ENCODE measurements around the gene C2orf49. TPM values are rescaled to one million over a fixed set of nuclear protein-coding genes. Genes with fewer than 3 reads are reported as not detected.

C2orf49 gene
- total RNA-seq, 1 donor from 2014 or later: 20.1 TPM

GRCh38 chr2:105397953-105398335, 60.6 kb downstream of the C2orf49 start:
- intact Hi-C loops (cut with micrococcal nuclease): loop anchor here (5.0 to 10.0 kb wide), 3 partner anchors 357 to 1973 kb away; partner anchors contain the start of gene UXS1

GRCh38 chr2:105398336-105399206, 61.2 kb downstream of the C2orf49 start, which contains the start of gene FHL2:
TSS of gene FHL2 (minus strand) at chr2:105399051. CDS start at chr2:105386516, 12,535 bp downstream.
- intact Hi-C loops (cut with micrococcal nuclease): loop anchor here (1.0 to 10.0 kb wide), 7 partner anchors 24 to 1974 kb away; partner anchors contain the start of genes C2orf49 and UXS1

Other genes starting within 250 kb of the C2orf49 start
- gene GPR45, start 95.8 kb upstream of the C2orf49 start, total RNA-seq: not detected in 2 replicates
- gene TGFBRAP1, start 7.8 kb upstream of the C2orf49 start, total RNA-seq: 21.4 and 22.8 TPM in 2 replicates
- gene FHL2, start 61.5 kb downstream of the C2orf49 start, total RNA-seq: 4.8 and 5.7 TPM in 2 replicates